ENCODE results near the gene ANKRD55. TPM values are rescaled to one million over a fixed set of nuclear protein-coding genes. Genes with fewer than 3 reads are reported as not detected.

Gene ANKRD55
- total RNA-seq, 1 donor from 2014 or later, result not detected

DNA sequence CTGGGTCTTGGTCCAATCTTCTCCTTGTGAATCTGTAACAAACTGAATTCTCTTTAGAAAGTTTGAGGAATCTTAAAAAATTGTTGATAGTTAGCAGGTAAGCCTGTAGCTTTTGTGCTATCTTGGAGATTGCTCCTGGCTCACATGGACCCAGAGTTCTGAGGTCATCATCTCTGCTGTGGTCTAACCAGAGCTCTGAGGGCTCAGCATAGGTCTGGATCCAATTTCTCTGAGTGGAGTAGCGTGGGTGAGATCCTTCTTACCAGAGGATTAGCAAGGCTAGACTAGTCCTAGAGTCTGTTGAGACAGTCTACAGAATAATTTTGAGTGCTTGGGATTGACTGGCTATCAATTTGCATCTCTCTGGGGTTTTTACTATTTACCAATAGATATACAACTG is 177.8 kb downstream of the ANKRD55 start:
- peaks cover 10% of the 10 kb centered on the region for H3K9me3 ChIP-seq (ENCODE audit: insufficient read depth, low read depth, low read length)
- H3K4me2 ChIP-seq (ENCODE audit: low read length), result no peak overlapping the region
- H3K27me3 ChIP-seq (ENCODE audit: insufficient read depth, low read length), result peaks cover 32% of the 10 kb centered on the region
- Mint-ChIP-seq H3K4me1 (ENCODE audit: low read depth, unreplicated experiment) (peaks cover 14% of the 10 kb centered on the region), H3K4me3 (ENCODE audit: unreplicated experiment) (no peak overlapping the region), H3K27me3 (ENCODE audit: low read depth, unreplicated experiment) (peaks cover 2% of the 10 kb centered on the region), H3K36me3 (ENCODE audit: low read depth, unreplicated experiment) (peaks cover 3% of the 10 kb centered on the region), H3K9me3 (ENCODE audit: unreplicated experiment) (peaks cover 3% of the 10 kb centered on the region), H3K27ac (ENCODE audit: unreplicated experiment) (no peak overlapping the region)
- no peaks in the 10 kb centered on the region for H3K36me3 ChIP-seq (ENCODE audit: insufficient read depth, low read length)
- no peak for FAIRE-seq
- peak; percentile 29 for DNase-seq (ENCODE audit: low read depth)
- no peaks in the 10 kb centered on the region for H4K20me1 ChIP-seq (ENCODE audit: insufficient read depth, low read length)
- TF ChIP-seq EZH2 (IDR thresholded peaks at IDR 0.05; ENCODE audit: insufficient read depth, low read length), result no peak
- peaks cover 10% of the 10 kb centered on the region for H3K4me1 ChIP-seq (ENCODE audit: insufficient read depth, low read length)
- no peak overlapping the region for H3K27ac ChIP-seq (ENCODE audit: low read depth, low read length)
- H2AFZ ChIP-seq (ENCODE audit: low read depth, low read length), result no peak overlapping the region
- H3K79me2 ChIP-seq (ENCODE audit: insufficient read depth, low read length), result no peaks in the 10 kb centered on the region
- H3K9ac ChIP-seq (ENCODE audit: low read length), result no peak overlapping the region
- H3K4me3 ChIP-seq (ENCODE audit: insufficient read depth, low read depth, low read length), result no peak overlapping the region

DNA sequence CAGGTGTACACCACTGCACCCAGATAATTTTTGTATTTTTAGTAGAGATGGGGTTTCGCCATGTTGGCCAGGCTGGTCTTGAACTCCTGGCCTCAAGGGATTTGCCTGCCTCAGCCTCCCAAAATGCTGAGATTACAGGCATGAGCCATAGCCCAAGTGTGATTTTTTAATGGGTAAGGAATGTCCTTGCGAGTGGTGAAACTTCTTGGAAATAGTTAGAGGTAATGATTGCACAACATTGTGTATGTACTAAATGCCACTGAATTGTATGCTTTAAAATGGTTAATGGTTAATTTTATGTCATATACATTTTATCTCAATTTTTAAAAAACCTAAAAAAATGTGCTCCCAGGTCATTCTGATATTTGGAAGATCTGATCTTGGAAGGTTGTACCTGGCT is 178.5 kb downstream of the ANKRD55 start:
- H3K27me3 Mint-ChIP-seq (ENCODE audit: low read depth, unreplicated experiment), result peaks cover 2% of the 10 kb centered on the region
- H2AFZ ChIP-seq (ENCODE audit: low read depth, low read length), result no peak overlapping the region
- H3K36me3 Mint-ChIP-seq (ENCODE audit: low read depth, unreplicated experiment), result peaks cover 3% of the 10 kb centered on the region
- H3K9ac ChIP-seq (ENCODE audit: low read length), result no peak overlapping the region
- H3K4me1 ChIP-seq (ENCODE audit: insufficient read depth, low read length), result peaks cover 10% of the 10 kb centered on the region
- no peak overlapping the region for H3K27ac ChIP-seq (ENCODE audit: low read depth, low read length)
- no peak overlapping the region for H3K27ac Mint-ChIP-seq (ENCODE audit: unreplicated experiment)
- no peak overlapping the region for H3K4me2 ChIP-seq (ENCODE audit: low read length)
- H3K79me2 ChIP-seq (ENCODE audit: insufficient read depth, low read length), result no peaks in the 10 kb centered on the region
- H3K4me1 Mint-ChIP-seq (ENCODE audit: low read depth, unreplicated experiment), result peaks cover 14% of the 10 kb centered on the region
- no peaks in the 10 kb centered on the region for H3K36me3 ChIP-seq (ENCODE audit: insufficient read depth, low read length)
- DNase-seq (ENCODE audit: low read depth) (no peak), FAIRE-seq (no peak)
- H3K9me3 ChIP-seq (ENCODE audit: insufficient read depth, low read depth, low read length), result peaks cover 10% of the 10 kb centered on the region
- H3K4me3 Mint-ChIP-seq (ENCODE audit: unreplicated experiment), result no peak overlapping the region
- H3K9me3 Mint-ChIP-seq (ENCODE audit: unreplicated experiment), result peaks cover 3% of the 10 kb centered on the region
- no peak overlapping the region for H3K4me3 ChIP-seq (ENCODE audit: insufficient read depth, low read depth, low read length)
- TF ChIP-seq EZH2 (IDR thresholded peaks at IDR 0.05; ENCODE audit: insufficient read depth, low read length), result no peak
- TF ChIP-seq, protein P1, sequence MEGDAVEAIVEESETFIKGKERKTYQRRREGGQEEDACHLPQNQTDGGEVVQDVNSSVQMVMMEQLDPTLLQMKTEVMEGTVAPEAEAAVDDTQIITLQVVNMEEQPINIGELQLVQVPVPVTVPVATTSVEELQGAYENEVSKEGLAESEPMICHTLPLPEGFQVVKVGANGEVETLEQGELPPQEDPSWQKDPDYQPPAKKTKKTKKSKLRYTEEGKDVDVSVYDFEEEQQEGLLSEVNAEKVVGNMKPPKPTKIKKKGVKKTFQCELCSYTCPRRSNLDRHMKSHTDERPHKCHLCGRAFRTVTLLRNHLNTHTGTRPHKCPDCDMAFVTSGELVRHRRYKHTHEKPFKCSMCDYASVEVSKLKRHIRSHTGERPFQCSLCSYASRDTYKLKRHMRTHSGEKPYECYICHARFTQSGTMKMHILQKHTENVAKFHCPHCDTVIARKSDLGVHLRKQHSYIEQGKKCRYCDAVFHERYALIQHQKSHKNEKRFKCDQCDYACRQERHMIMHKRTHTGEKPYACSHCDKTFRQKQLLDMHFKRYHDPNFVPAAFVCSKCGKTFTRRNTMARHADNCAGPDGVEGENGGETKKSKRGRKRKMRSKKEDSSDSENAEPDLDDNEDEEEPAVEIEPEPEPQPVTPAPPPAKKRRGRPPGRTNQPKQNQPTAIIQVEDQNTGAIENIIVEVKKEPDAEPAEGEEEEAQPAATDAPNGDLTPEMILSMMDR (IDR thresholded peaks at IDR 0.05; ENCODE audit: insufficient read depth, low read depth, low read length), result no peak
- H4K20me1 ChIP-seq (ENCODE audit: insufficient read depth, low read length), result no peaks in the 10 kb centered on the region
- peaks cover 34% of the 10 kb centered on the region for H3K27me3 ChIP-seq (ENCODE audit: insufficient read depth, low read length)

DNA sequence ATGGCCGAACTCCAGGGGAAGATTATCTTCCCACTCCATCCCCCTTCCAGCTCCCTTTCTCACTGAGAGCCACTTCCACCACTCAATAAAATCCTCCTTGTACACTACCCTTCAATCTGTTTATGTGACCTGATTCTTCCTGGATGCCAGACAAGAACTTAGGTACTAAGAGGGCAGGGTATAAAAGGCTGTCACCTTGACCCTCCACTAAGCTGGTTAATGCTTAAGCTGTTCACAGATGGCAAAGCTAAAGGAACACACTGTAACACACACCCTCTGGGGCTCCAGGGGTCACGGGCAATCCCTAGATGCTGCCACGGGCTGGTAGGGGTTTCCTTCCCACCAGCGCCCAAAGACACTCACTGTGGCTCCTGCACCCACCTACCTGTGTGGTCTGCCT is 179.8 kb downstream of the ANKRD55 start:
- Histone ChIP-seq H3K27ac (ENCODE audit: low read depth, low read length) (no peak overlapping the region), H3K79me2 (ENCODE audit: insufficient read depth, low read length) (no peaks in the 10 kb centered on the region), H3K9me3 (ENCODE audit: insufficient read depth, low read depth, low read length) (peaks cover 10% of the 10 kb centered on the region), H3K4me2 (ENCODE audit: low read length) (no peak overlapping the region), H3K36me3 (ENCODE audit: insufficient read depth, low read length) (no peaks in the 10 kb centered on the region), H4K20me1 (ENCODE audit: insufficient read depth, low read length) (no peaks in the 10 kb centered on the region), H3K9ac (ENCODE audit: low read length) (no peak overlapping the region), H2AFZ (ENCODE audit: low read depth, low read length) (no peak overlapping the region), H3K4me3 (ENCODE audit: insufficient read depth, low read depth, low read length) (no peak overlapping the region), H3K4me1 (ENCODE audit: insufficient read depth, low read length) (peaks cover 4% of the 10 kb centered on the region), H3K27me3 (ENCODE audit: insufficient read depth, low read length) (peaks cover 34% of the 10 kb centered on the region)
- peaks cover 3% of the 10 kb centered on the region for H3K36me3 Mint-ChIP-seq (ENCODE audit: low read depth, unreplicated experiment)
- TF ChIP-seq EZH2 (IDR thresholded peaks at IDR 0.05; ENCODE audit: insufficient read depth, low read length), result no peak
- TF ChIP-seq, protein P1 (IDR thresholded peaks at IDR 0.05; ENCODE audit: insufficient read depth, low read depth, low read length), result no peak
- H3K4me1 Mint-ChIP-seq (ENCODE audit: low read depth, unreplicated experiment), result peaks cover 5% of the 10 kb centered on the region
- no peak overlapping the region for H3K27ac Mint-ChIP-seq (ENCODE audit: unreplicated experiment)
- no peak overlapping the region for H3K4me3 Mint-ChIP-seq (ENCODE audit: unreplicated experiment)
- peaks cover 3% of the 10 kb centered on the region for H3K9me3 Mint-ChIP-seq (ENCODE audit: unreplicated experiment)
- FAIRE-seq, result no peak
- DNase-seq (ENCODE audit: low read depth), result no peak
- peaks cover 2% of the 10 kb centered on the region for H3K27me3 Mint-ChIP-seq (ENCODE audit: low read depth, unreplicated experiment)
